HG03025 (cell line): ENCODE data around the gene RITA1.

Experiments
- ATAC-seq: cut with Tn5 transposase; IDR thresholded peaks from one replicate; pipeline ENCODE4 v1.9.1; 2021; ENCODE audit warnings: mild to moderate bottlenecking, moderate library complexity; ENCODE audit not compliant: unreplicated experiment, low FRiP score

Gene RITA1

GRCh38 chr12:113173081-113173698, 12.3 kb upstream of the RITA1 start:
- ATAC-seq, result no peak

GRCh38 chr12:113174461-113175384, 10.8 kb upstream of the RITA1 start:
- ATAC-seq, result no peak

- ATAC-seq, result no peak
Measured at GRCh38 chr12:113179023-113179422, 6.5 kb upstream of the RITA1 start.

DNA sequence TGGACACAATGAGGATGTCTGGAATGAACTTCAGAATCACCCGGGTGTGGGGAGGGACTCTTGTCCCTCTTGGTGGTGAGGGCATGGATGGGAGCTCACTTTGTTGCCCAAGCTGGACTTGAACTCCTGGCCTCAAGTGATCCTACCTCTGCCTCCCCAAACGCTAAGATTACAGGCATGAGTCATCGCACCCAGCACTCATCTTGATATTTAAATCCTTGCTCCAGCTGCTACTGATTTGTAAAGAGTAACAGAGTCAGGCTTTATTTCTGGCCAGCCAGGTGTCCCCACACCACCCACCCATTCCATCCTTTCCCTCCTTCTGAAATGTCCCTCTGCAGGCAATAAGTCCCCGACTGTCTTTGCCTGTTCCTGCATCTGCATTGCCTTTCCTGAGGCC, 5.2 kb upstream of the RITA1 start:
- ATAC-seq, result no peak

DNA sequence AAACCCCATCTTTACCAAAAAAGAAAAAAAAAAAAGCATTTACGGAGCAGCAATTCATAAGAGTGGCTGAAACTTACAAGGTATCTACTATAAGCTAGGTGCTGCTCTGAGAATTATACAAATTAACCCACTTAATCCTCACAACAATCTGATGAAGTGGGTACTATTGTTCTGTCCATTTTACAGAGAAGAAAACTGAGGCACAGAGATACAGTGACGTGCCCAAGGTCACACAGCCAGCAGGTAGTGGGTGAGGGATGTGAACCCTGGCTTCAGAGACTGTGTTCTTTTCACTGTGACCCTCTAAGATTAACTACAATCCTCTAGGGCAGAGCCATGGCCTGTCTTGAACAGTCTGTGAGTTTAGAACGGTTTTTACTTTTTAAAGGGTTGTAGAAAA, 3.5 kb upstream of the RITA1 start:
- ATAC-seq, result no peak

- ATAC-seq, result no peak
Measured at GRCh38 chr12:113183030-113183589, 2.4 kb upstream of the RITA1 start.

DNA sequence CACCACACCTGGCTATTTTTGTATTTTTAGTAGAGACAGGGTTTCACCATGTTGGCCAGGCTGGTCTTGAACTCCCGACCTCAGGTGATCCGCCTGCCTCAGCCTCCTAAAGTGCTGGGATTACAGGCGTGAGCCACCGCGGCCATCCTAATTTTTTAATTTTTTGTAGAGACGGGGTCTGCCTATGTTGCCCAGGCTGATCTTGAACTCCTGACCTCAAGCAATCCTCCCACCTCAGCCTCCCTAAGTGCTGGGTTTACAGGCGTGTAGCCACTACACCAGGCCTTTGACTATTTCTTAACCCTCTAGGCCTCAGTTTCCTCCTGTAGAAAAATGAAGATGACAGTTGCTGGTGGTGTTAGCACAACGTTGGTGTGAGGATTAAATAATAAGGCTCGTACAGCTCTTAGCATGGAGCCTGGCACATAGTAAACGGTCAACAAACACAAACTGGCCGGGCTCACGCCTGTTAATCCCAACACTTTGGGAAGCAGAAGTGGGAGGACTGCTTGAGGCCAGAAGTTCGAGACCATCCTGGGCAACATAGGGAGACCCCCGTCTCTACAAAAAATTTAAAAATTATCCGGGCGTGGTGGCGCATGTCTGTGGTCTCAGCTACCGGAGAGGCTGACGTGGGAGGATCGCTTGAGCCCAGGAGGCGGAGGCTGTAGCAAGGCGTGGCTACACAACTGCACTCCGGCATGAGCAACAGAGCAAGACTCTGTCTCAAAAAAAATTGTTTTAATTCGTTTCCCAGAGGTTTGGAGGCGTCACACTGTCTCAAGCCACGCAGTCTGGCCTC, 1.2 kb upstream of the RITA1 start:
- ATAC-seq, result peak; percentile 40

GRCh38 chr12:113184900-113185179, 681 bp upstream of the RITA1 start:
- ATAC-seq, result peak; percentile 77

DNA sequence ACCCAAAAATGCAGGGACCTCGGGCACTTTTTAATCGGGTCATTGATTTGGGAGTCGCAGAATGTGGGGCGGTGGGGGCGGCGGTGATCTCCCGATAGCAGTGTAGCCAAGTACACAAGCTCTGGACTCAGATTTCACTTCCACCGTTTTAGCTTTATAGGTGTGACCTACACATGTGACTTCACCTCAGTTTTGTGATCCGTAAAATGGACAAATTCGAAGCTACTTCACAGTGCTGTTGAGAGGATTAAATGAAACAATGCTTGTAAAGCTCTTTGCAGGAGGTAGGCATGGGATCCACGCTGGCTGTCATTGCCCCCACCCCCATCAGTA, 478 bp downstream of the RITA1 start:
- no peak for ATAC-seq

DNA sequence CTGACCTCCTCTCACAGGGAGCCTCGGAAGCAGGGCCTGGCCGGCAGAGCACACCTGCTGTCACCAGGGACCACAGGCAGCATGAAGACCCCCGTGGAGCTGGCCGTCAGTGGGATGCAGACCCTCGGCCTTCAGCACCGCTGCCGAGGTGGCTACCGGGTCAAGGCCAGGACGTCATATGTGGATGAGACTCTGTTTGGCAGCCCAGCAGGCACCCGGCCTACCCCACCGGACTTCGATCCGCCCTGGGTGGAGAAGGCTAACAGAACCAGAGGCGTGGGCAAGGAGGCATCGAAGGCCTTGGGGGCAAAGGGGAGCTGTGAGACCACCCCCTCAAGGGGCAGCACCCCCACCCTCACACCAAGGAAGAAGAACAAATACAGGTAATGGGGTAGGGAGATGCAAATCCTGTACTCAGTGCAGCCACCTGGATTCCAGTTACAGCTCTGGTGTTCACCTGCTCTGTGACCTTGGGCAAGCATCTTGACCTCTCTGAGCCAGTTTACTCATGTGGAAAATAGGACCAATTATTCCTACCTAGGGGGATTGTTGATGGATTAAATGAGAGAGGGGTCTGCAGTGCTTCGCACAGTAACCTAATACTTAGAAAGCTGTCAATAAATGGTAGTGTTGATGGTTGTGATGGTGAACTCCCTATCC, 1.3 kb downstream of the RITA1 start:
- no peak for ATAC-seq

DNA sequence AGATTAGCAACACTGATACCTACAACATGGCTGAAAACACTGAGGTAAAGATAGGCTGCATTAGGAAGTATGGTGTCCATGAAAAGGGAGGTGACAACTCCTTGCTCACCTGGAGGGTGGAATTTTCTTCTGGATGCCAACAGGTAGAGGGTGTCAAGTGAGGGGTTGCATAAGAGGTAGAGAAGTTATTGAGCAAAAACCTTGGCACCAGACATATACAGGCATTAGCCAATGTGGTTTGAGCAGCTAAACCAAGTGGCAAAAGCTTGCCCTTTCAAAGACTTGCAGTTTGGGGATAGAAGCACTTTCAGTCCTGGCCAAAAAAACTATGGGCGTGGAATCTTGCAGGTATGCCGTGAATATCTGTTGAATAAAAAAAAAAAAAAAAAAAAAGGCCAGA, 3.8 kb downstream of the RITA1 start:
- ATAC-seq, result no peak

DNA sequence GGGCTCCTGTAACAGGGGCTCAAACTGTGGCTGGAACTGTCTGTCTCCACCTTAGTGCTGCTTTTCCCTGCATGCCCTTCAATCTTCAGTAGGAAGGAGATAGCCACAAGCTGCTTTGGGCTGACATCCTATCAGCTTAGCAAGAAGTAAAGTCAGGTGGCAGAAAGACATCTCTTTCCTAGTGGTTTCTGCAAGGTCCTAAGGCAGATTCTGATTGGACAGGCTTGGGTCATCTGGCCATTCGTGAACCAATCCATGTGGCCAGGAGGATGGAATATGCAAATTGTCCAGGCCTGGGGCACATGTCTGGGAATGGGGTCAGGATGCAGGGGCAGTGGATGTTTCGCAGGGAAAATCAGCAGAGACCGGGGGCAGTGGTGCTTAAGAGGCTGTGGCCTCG, 5.2 kb downstream of the RITA1 start:
- ATAC-seq, result no peak

- ATAC-seq, result no peak
Measured at GRCh38 chr12:113191227-113191626, 5.7 kb downstream of the RITA1 start.

GRCh38 chr12:113194971-113195391, 9.5 kb downstream of the RITA1 start:
- ATAC-seq, result no peak

DNA sequence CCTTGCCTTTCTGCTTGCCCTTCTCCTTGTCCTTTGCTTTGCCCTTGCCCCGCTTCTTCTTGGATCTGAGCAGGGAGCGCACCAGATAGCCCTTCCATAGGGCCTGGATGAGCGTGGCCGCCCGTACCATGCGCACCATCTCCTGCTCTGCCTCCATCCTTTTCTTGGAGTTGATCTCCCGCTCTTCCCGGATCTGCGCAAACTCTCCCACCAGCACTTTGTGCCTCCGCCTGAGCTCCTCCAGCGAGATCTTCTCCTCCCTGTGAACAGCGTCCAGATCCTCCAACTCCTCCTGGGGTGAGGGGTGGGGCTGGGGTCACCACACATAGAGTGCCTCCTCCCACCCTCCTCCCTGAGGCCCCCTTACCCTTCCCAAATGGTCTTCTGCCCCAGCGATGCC, 10.1 kb downstream of the RITA1 start:
- ATAC-seq, result no peak

DNA sequence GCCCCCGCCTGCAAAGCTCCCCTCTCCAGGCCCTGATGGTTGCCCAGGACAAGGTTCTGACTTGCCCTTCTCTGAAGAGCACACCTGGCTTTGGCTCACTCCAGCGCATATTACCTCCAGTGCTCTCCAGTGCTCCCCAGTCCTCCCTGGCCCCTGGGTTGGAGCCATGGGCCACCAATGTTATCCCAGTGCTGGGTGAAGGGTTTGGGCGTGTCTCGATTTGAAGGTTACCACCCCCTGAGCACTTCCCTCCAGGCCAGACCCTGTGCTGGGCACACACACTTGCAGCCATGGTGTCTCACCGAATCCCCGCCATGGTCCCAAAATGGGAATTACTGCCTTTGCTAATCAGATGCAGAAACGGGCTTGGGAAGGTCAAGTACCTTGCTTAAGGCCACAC, 11.1 kb downstream of the RITA1 start:
- ATAC-seq, result no peak

DNA sequence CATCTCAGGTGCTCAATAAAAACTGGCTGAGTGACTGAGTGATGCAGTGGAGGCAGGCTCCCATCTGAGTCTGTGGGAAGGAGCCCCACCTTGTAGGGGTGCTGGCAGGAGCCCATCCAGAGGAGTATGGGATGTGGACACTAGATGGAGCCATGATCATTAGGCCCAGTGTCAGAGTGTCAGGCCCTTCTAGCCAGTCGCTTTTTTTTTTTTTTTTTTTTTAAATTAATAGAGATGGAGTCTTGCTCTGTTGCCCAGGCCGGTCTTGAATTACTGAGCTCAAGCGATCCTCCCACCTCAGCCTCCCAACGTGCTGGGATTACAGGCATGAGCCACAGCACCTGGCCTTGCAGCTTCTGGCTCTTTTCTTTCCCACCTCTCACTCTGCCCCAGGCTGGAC, 11.5 kb downstream of the RITA1 start:
- peak; percentile 75 for ATAC-seq

DNA sequence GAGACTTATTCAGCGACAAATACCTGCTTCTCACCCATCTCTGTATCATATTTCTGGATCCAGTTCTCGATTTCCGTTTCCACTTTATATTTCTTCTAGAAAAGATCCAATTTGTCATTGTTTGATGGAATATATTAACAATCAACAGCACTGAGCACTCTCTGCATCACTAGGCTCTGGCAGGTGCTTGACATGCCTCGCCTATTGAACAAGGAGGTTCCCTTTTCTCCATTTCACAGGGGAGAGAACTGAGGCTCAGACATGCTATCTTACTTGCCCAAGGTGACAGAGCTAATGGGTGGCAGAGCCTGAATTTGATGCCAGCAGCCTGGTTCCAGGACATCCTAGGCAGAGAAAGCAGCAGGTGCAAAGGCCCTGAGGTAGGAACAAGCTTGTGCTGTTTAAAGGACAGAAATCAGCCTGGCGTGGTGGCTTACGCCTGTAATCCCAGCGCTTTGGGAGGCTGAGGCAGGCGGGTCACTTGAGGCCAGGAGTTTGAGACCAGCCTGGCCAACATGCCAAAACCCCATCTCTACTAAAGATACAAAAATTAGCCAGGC, 12.1 kb downstream of the RITA1 start:
- no peak for ATAC-seq

GRCh38 chr12:113198296-113198695, 12.8 kb downstream of the RITA1 start:
- no peak for ATAC-seq

- ATAC-seq, result no peak
Measured at GRCh38 chr12:113200021-113200797, 14.7 kb downstream of the RITA1 start.
